ENCODE results near the gene FCHO1.

Gene FCHO1, protein sequence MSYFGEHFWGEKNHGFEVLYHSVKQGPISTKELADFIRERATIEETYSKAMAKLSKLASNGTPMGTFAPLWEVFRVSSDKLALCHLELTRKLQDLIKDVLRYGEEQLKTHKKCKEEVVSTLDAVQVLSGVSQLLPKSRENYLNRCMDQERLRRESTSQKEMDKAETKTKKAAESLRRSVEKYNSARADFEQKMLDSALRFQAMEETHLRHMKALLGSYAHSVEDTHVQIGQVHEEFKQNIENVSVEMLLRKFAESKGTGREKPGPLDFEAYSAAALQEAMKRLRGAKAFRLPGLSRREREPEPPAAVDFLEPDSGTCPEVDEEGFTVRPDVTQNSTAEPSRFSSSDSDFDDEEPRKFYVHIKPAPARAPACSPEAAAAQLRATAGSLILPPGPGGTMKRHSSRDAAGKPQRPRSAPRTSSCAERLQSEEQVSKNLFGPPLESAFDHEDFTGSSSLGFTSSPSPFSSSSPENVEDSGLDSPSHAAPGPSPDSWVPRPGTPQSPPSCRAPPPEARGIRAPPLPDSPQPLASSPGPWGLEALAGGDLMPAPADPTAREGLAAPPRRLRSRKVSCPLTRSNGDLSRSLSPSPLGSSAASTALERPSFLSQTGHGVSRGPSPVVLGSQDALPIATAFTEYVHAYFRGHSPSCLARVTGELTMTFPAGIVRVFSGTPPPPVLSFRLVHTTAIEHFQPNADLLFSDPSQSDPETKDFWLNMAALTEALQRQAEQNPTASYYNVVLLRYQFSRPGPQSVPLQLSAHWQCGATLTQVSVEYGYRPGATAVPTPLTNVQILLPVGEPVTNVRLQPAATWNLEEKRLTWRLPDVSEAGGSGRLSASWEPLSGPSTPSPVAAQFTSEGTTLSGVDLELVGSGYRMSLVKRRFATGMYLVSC

DNA sequence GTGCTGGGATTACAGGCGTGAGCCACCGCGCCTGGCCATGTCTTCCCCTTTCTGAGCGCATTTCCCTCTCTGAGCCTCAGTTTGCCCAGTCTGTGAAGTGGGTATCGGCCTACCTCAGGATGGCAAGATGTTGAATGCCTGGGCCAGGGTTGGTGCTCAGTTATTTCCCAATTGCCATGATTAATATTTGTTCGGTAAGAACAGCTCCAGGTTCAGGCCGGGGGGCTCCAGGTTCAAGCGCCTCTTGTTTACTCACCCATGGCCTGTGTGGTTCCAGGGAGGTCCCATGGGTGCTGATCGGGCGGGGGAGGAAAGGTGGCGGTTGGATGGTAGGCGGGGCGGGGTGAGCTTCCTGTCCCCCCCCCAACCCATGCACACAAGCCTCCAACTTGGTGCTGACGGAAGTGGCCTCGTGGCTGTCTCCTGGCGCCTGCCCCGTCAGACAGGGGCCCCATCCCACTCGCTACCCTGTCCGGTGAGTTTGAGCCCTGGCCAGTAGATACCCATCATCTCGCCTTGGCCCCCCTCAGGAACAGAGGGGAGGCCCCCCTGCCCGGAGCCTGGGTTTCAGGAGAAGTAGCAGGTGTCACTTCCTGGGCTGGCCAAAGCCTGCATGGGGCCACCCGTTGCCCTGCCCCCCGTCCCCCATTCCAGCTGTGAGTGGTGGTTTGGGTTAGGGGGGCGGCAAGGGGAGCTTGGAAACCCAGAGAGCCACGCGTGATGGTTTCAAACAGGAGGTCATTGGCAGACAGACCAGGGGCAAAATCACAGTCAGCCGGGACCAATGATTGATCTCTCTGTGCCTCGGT lies at the start of gene FCHO1:
Gene FCHO1, plus strand, starts transcription at position 375 of the 809 bp plus-strand sequence. CDS start 3,688 bp downstream, outside the sequence.
- DNase-seq (ENCODE audit: low read depth in 2 of 2), result peak; percentile 77 to 78

DNA sequence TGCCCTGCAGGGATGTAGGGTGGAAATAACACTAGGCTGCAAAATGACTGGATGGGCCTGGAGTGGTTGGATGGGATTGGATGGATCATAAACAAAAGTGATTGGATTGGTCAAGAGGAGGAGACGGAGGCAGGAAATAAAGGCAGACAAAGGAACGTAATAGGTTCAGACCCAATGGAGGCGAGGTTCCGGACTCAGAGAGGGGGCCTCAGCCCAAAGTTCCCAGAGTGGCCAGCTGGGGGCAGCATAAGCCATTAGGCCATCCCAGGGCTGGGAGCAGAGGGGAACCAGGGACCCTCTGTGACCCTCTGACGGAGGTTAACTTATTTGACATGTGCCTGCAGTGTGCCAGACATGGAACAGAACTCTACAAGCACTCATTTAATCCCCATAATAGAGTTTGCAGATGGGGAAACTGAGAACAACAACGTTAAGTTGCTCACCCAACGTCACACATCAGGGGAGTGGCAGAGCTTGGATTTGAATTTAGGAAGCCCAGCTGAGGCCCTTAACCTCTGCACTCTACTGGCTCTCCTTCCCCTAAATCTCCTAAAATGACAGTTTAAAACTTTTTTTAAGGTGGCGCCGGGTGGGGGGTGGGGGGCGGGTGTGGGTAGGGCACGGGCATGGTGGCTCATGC lies 47.3 kb upstream of the FCHO1 start:
- DNase-seq (ENCODE audit: low read depth in 2 of 2), result peak; percentile 56 to 61

DNA sequence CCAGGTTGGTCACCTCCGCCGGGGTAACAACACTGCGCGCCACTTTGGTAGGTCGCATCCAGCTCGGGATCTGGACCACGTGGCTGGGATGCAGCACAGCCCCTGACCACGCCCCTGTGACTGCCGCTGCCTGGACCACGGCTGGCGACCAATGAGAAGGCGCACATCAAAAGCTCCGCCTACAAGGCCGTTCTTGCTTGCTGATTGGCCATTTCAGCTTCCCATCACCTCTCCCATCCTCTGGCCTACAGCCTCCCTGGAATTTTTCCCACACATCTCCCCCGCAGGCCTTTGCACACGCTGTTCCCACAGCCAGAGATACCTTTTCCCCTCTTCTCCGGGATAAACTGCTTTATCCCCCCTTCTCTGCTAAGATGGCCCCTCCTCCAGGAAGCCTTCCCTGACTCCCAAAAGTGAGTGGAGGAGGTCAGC lies 44.5 kb upstream of the FCHO1 start:
- no peak for DNase-seq (ENCODE audit: low read depth in 2 of 2)

DNA sequence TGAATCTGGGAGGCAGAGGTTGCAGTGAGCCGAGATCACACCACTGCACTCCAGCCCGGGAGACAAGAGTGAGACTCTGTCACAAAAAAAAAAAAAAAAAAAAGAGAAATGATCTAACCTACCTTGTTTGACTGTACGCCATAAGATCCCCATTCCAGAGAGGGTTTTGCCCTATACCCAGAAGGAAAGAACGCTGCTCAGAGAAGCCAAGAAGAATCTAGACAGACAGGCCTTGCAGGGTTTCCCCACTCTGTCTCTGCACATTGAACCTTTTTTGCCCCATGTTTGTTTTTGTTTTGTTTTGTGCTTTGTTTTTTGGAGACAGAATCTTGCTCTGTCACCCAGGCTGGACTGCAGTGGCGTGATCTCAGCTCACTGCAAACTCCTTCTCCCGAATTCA lies 39.4 kb upstream of the FCHO1 start:
- DNase-seq (ENCODE audit: low read depth in 2 of 2), result no peak

DNA sequence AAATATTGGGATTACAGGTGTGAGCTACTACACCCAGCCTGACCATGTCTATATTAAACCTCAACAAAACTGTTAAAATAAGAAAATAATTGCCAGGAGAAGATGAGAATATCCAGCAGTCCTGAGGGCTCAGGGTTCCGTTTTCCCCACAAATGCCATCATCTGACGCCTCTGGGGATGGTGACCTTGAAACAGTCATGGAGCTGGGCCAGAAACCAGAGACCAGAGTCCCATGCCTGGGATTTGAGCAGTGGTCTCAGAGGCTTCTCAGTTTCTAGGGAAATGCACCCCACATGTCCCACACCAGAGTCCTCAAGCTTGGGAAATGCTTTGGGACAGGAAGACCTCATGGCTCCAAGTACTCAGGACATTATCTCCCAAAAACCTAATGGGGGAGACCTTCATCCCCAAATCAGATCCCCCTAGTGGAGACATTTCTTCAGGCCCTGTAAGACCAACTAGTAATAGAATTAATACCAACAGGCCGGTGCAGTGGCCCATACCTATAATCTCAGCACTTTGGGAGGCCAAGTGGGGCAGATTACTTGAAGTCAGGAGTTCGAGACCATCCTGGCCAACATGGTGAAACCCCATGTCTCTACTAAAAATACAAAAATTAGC lies 34.9 kb upstream of the FCHO1 start:
- no peak for DNase-seq (ENCODE audit: low read depth in 2 of 2)

DNA sequence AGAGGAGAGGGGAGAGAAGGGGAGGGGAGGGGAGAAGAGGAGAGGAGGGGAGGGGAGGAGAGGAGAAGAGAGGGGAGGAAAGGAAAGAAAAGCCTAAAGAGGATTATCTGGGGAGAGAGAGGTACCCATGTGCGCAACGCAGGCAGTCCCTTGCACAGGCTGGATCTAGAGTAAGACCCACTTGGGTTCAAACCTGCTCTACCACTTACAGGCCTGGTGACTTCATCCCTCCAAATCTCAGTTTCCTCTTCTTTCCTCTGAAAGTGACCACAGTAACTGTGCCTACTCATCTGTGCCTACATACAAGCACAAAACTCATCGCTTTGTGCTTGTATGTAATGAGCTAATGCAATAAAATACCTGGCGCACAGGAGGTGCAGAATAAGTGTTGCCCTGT lies 32.7 kb upstream of the FCHO1 start:
- DNase-seq (ENCODE audit: low read depth in 2 of 2), result no peak

DNA sequence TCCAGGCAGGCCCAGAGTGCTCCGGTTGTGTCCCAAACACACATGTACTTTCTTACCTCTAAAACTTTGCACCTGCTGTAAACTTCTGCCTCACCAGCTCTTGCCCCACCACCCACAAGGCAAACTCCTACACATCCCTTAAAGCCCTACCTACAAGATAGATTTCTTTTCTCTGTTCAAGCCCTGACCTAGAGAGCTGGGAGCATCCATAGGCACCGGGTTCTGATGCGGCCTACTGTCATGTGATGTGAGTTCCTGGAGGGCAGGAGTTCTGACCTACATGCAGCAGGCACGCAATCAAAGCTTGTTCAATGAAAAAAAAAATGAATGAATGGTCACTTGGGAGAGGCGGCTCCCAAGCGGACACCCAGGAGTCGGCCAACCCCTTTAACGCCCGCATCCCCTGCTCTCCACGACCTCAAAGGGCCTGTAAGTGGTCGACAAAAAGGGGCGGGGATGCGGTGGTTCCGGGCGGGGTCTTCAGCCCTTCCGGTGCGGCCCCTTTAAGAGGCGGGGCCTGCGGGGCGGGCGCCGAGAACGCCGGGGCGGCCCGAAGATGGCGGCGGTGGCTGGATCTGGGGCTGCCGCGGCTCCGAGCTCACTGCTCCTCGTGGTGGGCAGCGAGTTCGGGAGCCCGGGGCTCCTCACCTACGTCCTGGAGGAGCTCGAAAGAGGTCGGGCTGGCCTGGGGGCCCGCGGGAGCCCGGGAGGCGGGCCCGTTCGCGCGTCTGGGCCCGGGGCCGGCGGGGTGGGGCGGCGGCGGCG lies 32.1 kb upstream of the FCHO1 start, which contains the start of gene MAP1S:
Gene MAP1S, plus strand, starts transcription at position 534 of the 765 bp plus-strand sequence. Its CDS starts 23 bp downstream, at position 557.
- peak; percentile 56 to 63 for DNase-seq (ENCODE audit: low read depth in 2 of 2)

DNA sequence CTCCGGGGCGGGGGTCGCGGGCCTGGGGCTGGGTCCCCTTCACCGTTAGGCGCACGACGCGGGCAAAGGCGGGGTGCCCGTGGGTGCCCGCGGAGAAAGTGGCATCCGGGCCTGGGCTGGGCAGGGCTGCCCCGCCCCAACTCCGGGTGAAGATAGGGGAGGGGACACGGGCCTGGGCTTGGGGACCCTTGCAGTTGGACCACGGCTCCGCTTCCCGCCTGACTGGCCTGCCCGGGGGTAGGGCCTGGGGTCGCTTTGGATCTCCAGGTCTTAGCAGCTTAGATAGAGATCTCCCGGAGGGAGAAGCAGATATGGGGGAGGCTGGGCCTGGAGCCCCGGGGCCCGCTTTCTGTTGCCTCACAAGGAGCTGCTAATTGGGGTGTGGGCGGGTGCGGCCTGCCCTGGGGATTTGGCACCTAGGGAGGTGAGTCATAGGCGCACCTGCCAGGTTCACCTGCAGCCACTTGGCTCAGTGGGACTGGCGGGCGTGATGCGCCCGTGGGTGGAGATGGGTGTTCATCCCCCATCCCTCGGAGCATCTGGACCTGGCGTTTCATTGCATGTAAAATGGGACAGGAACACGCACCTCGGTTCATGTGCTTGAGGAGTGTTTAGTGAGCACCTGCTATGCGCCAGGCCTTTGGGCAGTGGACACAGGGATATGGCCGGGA lies 31.4 kb upstream of the FCHO1 start:
- DNase-seq (ENCODE audit: low read depth in 2 of 2), result no peak

DNA sequence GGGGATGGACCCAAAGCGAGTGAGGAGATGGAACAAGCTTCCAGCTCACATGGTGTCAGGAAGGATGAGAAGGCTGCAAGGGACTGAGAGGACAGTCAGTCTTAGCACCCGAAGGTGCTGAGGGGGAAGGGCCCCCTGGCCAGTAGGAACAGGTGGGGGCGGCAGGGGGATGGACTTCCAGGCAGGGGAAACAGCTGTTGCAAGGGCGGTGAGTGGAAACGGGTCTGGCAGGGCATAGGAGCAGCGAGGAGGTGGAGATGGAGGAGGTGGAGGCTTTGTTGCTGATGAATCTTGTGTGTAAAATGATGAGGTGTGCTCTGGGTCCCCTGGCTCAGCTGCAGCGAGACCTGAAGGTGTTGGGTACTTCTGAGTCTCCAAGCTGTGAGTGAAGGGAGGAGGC lies 30.8 kb upstream of the FCHO1 start:
- no peak for DNase-seq (ENCODE audit: low read depth in 2 of 2)

DNA sequence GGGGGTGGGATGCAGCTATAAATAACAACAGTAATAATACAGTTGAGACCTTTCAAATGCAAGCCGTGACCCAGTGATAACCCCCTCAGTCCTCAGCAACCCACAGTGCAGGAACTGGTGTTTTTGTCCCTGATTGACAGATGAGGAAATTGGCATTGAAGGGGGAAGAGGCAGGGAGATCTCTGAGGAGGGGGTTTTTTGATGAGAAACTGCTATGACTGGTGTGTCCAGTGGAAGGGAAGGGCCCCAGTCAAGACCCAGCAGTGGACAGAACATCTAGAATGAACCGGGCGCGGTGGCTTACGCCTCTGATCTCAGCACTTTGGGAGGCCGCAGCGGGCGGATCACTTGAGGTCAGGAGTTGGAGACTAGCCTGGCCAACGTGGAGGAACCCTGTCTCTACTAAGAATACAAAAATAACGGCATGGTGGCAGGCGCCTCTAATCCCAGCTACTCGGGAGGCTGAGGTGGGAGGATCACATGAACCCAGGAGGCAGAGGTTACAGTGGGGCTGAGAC lies 30.1 kb upstream of the FCHO1 start:
- no peak for DNase-seq (ENCODE audit: low read depth in 2 of 2)

DNA sequence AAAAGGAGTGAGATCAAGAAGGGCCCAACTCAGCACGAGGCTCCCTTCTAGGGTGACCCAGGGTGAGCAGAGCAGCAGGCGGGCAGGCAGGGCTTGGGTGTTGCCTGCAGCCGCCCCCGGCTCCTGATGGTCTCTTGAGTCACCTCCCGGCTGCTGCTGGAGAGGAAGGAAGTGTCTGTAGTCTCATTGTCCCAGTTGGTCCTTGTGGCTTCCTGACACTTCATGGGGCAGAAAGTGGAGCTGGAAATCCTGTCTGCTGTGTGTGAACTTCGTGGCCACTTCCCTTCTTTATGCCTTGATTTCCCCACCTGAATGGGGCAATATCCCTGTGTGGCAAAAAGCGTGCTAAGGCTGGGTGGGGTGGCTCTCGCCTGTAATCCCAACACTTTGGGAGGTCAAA lies 29.5 kb upstream of the FCHO1 start:
- no peak for DNase-seq (ENCODE audit: low read depth in 2 of 2)

DNA sequence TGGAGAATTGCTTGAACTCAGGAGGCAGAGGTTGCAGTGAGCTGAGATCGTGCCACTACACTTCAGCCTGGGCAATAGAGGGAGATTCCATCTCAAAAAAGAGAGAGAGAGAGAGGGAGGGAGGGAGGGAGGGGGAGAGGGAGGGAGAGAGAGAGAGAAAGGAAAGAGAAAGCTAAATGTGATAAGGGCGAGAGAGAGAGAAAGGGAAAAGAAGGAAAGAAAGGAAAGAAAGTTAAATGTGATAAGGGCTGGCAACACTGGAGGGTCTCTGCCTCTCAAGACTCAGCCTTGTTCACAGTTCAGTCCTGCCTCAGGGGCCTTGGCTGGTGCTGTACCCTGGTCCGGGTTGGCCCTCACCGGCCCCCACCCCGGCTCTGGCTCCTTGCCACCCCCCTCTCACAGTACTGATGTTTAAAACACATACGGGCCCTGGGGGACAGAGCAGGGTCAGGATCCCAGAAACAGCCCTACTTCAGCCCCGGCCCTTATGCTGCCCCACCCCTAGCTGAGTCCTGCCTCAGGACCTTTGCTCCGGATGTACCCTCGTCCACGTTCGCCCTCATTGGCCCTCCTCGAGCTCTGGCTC lies 28.5 kb upstream of the FCHO1 start:
- no peak for DNase-seq (ENCODE audit: low read depth in 2 of 2)

DNA sequence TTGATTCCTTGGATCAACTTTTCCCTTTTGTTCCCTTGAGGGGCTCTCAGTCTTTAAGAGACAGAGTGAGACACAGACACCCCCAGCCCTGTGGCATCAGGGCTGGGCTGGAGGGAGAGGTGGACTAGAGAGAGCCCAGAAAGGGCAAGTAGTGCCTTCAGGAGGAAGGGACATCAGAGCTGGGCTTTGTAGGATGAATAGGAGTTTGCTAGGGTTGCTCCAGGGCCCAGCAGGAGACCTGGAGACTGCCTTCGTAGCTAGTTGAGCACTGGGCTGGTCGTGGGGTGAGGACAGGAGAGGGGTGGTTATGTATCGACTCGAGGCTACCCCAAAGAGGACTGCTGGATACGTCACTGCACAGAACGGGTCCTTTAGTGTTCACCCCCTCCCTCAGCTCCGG lies 26.6 kb upstream of the FCHO1 start:
- DNase-seq (ENCODE audit: low read depth in 2 of 2), result no peak

DNA sequence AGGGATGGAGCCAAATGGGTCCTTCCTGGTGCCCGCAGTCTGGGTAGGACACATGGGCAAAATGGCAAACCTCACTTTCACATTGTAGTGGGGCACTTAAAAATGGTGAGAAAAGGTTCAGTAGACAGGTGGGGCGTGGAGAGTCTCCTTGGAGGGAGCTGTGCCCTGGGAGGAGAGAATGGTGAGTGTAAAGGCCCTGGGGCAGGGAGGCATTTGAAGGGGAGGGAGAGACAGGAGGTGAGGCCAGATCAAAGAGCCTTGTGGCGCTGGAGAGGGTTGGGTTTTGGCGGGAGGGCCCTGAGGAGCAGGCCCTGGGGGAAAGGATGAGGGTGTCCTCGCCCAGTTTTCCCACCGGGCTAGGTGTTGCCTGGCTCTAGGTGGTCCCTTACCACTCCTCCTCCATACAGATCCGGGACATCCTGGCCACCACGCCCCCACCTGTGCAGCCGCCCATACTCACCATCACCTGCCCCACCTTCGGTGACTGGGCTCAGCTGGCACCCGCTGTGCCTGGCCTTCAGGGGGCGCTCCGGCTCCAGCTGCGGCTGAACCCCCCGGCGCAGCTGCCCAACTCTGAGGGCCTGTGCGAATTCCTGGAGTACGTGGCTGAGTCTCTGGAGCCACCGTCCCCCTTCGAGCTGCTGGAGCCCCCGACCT lies 25.7 kb upstream of the FCHO1 start:
- DNase-seq (ENCODE audit: low read depth in 2 of 2), result no peak

DNA sequence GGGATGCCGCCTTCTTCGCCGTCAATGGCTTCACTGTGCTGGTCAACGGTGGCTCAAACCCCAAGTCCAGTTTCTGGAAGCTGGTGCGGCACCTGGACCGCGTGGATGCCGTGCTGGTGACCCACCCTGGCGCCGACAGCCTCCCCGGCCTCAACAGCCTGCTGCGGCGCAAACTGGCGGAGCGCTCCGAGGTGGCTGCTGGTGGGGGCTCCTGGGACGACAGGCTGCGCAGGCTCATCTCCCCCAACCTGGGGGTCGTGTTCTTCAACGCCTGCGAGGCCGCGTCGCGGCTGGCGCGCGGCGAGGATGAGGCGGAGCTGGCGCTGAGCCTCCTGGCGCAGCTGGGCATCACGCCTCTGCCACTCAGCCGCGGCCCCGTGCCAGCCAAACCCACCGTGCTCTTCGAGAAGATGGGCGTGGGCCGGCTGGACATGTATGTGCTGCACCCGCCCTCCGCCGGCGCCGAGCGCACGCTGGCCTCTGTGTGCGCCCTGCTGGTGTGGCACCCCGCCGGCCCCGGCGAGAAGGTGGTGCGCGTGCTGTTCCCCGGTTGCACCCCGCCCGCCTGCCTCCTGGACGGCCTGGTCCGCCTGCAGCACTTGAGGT lies 25.0 kb upstream of the FCHO1 start:
- DNase-seq (ENCODE audit: low read depth in 2 of 2), result no peak

DNA sequence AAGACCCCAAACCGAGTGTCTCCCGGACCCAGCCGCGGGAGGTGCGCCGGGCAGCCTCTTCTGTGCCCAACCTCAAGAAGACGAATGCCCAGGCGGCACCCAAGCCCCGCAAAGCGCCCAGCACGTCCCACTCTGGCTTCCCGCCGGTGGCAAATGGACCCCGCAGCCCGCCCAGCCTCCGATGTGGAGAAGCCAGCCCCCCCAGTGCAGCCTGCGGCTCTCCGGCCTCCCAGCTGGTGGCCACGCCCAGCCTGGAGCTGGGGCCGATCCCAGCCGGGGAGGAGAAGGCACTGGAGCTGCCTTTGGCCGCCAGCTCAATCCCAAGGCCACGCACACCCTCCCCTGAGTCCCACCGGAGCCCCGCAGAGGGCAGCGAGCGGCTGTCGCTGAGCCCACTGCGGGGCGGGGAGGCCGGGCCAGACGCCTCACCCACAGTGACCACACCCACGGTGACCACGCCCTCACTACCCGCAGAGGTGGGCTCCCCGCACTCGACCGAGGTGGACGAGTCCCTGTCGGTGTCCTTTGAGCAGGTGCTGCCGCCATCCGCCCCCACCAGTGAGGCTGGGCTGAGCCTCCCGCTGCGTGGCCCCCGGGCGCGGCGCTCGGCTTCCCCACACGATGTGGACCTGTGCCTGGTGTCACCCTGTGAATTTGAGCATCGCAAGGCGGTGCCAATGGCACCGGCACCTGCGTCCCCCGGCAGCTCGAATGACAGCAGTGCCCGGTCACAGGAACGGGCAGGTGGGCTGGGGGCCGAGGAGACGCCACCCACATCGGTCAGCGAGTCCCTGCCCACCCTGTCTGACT lies 24.1 kb upstream of the FCHO1 start:
- no peak for DNase-seq (ENCODE audit: low read depth in 2 of 2)

DNA sequence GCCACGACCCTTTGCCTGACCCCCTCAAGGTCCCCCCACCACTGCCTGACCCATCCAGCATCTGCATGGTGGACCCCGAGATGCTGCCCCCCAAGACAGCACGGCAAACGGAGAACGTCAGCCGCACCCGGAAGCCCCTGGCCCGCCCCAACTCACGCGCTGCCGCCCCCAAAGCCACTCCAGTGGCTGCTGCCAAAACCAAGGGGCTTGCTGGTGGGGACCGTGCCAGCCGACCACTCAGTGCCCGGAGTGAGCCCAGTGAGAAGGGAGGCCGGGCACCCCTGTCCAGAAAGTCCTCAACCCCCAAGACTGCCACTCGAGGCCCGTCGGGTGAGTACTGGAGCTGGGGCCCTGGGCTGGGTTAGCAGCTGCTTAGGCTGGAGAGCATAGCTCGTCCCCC lies 23.4 kb upstream of the FCHO1 start:
- DNase-seq (ENCODE audit: low read depth in 2 of 2), result no peak

All from stimulated activated CD8-positive, alpha-beta memory T cell treated with anti-CD3 and anti-CD28 coated beads, Interleukin-2, amount 100 ng/mL, for 48 hours (primary cell).